Karpas-422 (cell line): ENCODE measurements around the gene PVR. TPM values are rescaled to one million over a fixed set of nuclear protein-coding genes. Genes with fewer than 3 reads are reported as not detected.

ENCODE experiments used
- DNase-seq: peaks from one replicate; pipeline ENCODE4 v3.0.0-alpha.2; 2015
- H2AFZ ChIP-seq: fragments of 200-600 bp; sonication (generic); 2 replicates; pipeline ENCODE4 v1.6.1; 2014; ENCODE audit warnings: antibody characterized with exemption, low read length, mixed read lengths
- H3K27ac ChIP-seq: fragments of 200-600 bp; sonication (generic); 2 replicates; pipeline ENCODE4 v1.5.1; 2014; ENCODE audit warnings: mild to moderate bottlenecking, low read length, moderate library complexity
- H3K27me3 ChIP-seq: fragments of 200-600 bp; sonication (generic); 2 replicates; pipeline ENCODE4 v1.6.1; 2014; ENCODE audit warnings: low read length, mixed read lengths
- H3K36me3 ChIP-seq: fragments of 200-600 bp; sonication (generic); 2 replicates; pipeline ENCODE4 v1.6.1; 2014; ENCODE audit warnings: low read length, mixed read lengths; ENCODE audit not compliant: insufficient read depth
- H3K4me1 ChIP-seq: fragments of 200-600 bp; sonication (generic); 2 replicates; pipeline ENCODE4 v1.6.1; 2014; ENCODE audit warnings: mild to moderate bottlenecking, low read length, mixed read lengths
- H3K4me2 ChIP-seq: fragments of 200-600 bp; sonication (generic); 2 replicates; pipeline ENCODE4 v1.6.1; 2014; ENCODE audit warnings: low read length, low read depth, mild to moderate bottlenecking; ENCODE audit not compliant: poor library complexity, severe bottlenecking
- H3K4me3 ChIP-seq: fragments of 200-600 bp; sonication (generic); 2 replicates; pipeline ENCODE4 v1.5.1; 2014; ENCODE audit warnings: mild to moderate bottlenecking, antibody characterized with exemption, low read length, mixed read lengths
- H3K79me2 ChIP-seq: fragments of 200-600 bp; sonication (generic); 2 replicates; pipeline ENCODE4 v1.6.1; 2014; ENCODE audit warnings: mild to moderate bottlenecking, low read length, mixed read lengths
- H3K9ac ChIP-seq: fragments of 200-600 bp; sonication (generic); 2 replicates; pipeline ENCODE4 v1.6.0; 2014; ENCODE audit warnings: low read length
- H3K9me2 ChIP-seq: fragments of 200-600 bp; sonication (generic), shearing (Covaris generic); replicated peaks from 2 replicates; pipeline ENCODE4 v1.6.0; 2014; ENCODE audit warnings: mild to moderate bottlenecking, low read length, moderate library complexity; ENCODE audit not compliant: insufficient read depth
- H3K9me3 ChIP-seq: fragments of 300-700, 200-600 bp; sonication (generic); 2 replicates; pipeline ENCODE4 v1.6.1; 2014; ENCODE audit warnings: low read length, mixed read lengths
- H4K20me1 ChIP-seq: fragments of 200-600 bp; sonication (generic); 2 replicates; pipeline ENCODE4 v1.6.1; 2014; ENCODE audit warnings: mild to moderate bottlenecking, antibody characterized with exemption, low read length, low read depth; ENCODE audit not compliant: insufficient read depth
- total RNA-seq: library from RNA; depleted of rRNA; stranded (reverse); fragments of >200 nt; shearing (Covaris generic); gene quantifications from 2 replicates; pipeline ENCODE4 v1.2.3, GENCODE V29; 2014; ENCODE audit warnings: low replicate concordance

PVR gene
- total RNA-seq, 1 experiment from 2014 or later = not detected

DNA sequence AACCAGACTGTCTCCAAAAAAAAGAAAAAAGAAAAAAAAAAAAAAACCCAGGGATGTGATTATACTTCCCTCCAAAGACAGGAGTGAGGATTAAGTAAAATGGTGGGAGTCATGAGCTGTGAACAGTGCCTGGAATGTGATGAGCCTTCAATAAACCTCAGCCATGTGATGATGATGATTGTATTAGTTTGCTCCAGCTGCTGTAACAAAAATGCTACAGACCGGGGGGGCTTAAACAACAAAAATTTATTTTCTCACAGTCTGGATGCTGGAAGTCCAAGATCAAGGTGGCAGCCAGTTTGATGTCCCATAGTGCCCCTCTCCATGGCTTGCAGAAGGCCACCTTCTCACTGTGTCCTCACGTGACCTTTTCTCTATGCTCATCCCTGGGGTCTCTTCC, 8.9 kb upstream of the PVR start:
- DNase-seq = no peak
- H3K79me2 ChIP-seq = no peaks in the 10 kb centered on the region
- H3K9me3 ChIP-seq = no peaks in the 10 kb centered on the region
- no peak overlapping the region for H3K27ac ChIP-seq
- no peaks in the 10 kb centered on the region for H3K4me1 ChIP-seq
- no peaks in the 10 kb centered on the region for H3K27me3 ChIP-seq
- no peak overlapping the region for H3K9ac ChIP-seq
- H2AFZ ChIP-seq = no peak overlapping the region
- H3K4me2 ChIP-seq = no peak overlapping the region
- H3K36me3 ChIP-seq = no peaks in the 10 kb centered on the region
- no peaks in the 10 kb centered on the region for H3K9me2 ChIP-seq
- no peak overlapping the region for H3K4me3 ChIP-seq
- H4K20me1 ChIP-seq = no peaks in the 10 kb centered on the region

DNA sequence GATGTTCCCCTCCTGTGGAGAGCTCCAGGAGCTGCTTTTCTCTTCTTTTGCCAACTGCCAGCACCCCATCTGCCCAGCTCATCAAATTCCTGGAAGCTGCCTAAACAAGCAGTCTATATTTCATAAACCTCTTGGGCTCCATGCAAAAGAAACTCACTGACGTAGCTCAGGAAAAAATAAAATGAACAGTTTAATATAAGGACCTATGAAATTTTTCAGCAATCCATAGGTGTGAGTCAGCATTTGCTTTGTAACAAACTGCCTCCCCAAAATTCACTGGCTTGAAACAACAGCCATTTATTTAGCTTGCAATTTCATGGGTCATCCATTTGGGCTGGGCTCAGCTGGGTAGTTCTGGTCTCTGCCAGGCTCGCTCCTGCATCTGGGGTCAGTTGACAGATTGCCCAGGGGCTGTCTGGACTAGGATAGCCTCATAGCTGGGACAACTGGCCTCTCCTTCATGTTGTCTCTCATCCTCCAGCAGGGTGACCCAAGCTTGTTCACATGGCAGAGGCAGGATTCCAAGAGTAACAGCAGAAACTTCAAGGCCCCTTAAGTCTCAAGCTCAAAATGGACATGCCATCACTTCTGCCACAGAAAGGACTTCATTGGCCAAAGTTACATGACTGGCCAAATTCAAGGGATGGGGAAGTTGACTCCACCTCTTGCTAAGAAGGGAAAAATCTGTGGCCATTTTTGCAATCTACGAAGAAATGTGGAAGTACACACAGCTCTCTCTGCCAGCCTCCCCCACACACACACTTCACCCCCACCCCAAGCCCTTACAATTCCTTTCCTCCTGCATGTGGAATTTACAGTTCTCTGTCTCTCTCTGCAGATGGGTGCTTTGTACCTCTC, 7.9 kb upstream of the PVR start:
- no peak overlapping the region for H3K27ac ChIP-seq
- H3K9ac ChIP-seq = no peak overlapping the region
- H3K9me3 ChIP-seq = no peaks in the 10 kb centered on the region
- no peaks in the 10 kb centered on the region for H3K27me3 ChIP-seq
- H3K4me3 ChIP-seq = no peak overlapping the region
- no peaks in the 10 kb centered on the region for H3K79me2 ChIP-seq
- H3K4me1 ChIP-seq = no peaks in the 10 kb centered on the region
- H3K4me2 ChIP-seq = no peak overlapping the region
- H3K36me3 ChIP-seq = no peaks in the 10 kb centered on the region
- no peak overlapping the region for H2AFZ ChIP-seq
- no peaks in the 10 kb centered on the region for H3K9me2 ChIP-seq
- no peaks in the 10 kb centered on the region for H4K20me1 ChIP-seq
- no peak for DNase-seq

DNA sequence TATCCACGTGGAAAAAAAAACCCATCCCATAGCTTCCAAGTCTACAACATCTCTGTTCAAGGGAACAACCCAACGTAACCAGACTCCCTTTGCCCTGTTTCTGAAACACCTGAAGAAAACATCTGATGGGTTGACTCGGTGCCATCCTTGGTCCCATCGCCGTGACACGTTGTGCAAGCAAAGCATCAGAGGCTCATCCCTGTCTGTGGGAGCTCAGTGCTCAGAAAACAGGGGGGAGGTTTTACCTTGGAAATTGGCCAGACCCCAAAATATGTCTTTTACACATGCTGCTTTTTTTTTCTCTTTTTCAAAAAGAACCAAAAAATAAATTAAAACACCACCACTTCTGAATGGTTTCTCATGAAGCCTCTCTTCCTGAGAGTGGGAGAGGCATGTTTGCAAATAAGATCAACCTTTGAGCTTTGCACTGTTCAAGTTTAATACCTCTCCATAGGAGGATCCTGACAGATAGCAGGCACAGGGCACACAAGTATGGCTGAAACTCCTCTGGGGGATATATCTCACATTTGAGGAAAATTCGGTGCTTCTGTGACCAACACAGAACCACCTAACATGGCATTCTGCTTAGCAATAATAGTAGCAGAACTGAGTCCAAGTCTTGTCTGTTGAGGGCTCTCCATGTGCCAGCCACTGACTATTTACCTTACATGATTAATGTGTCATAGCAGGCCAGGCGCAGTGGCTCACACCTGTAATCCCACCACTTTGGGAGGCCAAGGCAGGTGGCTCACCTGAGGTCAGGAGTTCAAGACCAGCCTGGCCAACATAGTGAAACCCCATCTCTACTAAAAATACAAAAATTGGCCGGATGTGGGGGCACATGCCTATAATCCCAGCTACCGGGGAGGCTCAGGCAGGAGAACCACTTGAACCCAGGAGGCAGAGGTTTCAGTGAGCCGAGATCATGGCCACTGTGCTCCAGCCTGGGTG, 7.0 kb upstream of the PVR start:
- H2AFZ ChIP-seq = no peak overlapping the region
- no peaks in the 10 kb centered on the region for H3K4me1 ChIP-seq
- DNase-seq = no peak
- H3K79me2 ChIP-seq = no peaks in the 10 kb centered on the region
- no peak overlapping the region for H3K4me3 ChIP-seq
- no peak overlapping the region for H3K9ac ChIP-seq
- H3K27me3 ChIP-seq = no peaks in the 10 kb centered on the region
- no peaks in the 10 kb centered on the region for H3K36me3 ChIP-seq
- H3K4me2 ChIP-seq = no peak overlapping the region
- H3K27ac ChIP-seq = no peak overlapping the region
- no peaks in the 10 kb centered on the region for H3K9me3 ChIP-seq
- H4K20me1 ChIP-seq = no peaks in the 10 kb centered on the region
- no peaks in the 10 kb centered on the region for H3K9me2 ChIP-seq

DNA sequence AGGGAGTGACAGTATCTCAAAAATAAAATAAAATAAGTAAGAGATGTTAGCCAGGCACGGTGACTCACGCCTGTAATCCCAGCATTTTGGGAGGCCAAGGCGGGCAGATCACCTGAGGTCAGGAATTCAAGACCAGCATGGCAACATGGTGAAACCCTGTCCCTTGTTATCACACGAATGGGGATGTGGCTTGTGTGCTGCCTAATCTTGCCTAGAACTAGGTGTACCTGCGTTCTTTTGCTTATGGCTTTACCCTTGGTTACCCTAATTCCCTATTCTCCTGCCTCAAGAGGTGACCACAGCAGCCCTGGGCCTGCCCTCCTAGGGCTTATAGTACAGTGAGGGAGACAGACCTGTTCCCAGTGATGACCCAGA, 6.3 kb upstream of the PVR start:
- H3K9me3 ChIP-seq = no peaks in the 10 kb centered on the region
- H3K9me2 ChIP-seq = no peaks in the 10 kb centered on the region
- no peak overlapping the region for H3K9ac ChIP-seq
- H2AFZ ChIP-seq = no peak overlapping the region
- H3K4me3 ChIP-seq = no peak overlapping the region
- H3K36me3 ChIP-seq = no peaks in the 10 kb centered on the region
- H3K4me2 ChIP-seq = no peak overlapping the region
- DNase-seq = no peak
- H4K20me1 ChIP-seq = no peaks in the 10 kb centered on the region
- no peak overlapping the region for H3K27ac ChIP-seq
- no peaks in the 10 kb centered on the region for H3K4me1 ChIP-seq
- H3K27me3 ChIP-seq = no peaks in the 10 kb centered on the region
- no peaks in the 10 kb centered on the region for H3K79me2 ChIP-seq

DNA sequence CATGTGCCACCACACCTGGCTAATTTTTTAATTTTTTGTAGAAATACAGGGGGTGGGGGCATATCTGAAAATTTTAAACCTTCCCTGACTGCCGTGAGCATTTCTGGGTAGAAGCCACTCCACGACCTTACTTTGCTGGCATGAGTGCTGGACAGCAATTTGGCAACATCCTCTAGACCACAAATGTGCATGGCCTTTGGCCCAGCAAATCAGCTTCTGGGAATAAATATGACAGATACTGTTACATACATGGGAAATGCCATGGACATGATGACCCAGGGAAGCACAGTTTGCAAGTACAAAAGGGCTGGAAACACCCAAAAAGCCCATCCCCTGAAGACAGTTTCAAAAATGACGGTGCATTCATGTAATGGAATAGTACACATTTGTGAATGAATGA, 3.2 kb upstream of the PVR start:
- H3K4me3 ChIP-seq = no peak overlapping the region
- no peaks in the 10 kb centered on the region for H3K27me3 ChIP-seq
- no peaks in the 10 kb centered on the region for H3K36me3 ChIP-seq
- no peaks in the 10 kb centered on the region for H4K20me1 ChIP-seq
- no peak overlapping the region for H3K4me2 ChIP-seq
- DNase-seq = no peak
- H3K4me1 ChIP-seq = no peaks in the 10 kb centered on the region
- no peaks in the 10 kb centered on the region for H3K9me3 ChIP-seq
- no peaks in the 10 kb centered on the region for H3K9me2 ChIP-seq
- H3K9ac ChIP-seq = no peak overlapping the region
- no peak overlapping the region for H2AFZ ChIP-seq
- H3K79me2 ChIP-seq = no peaks in the 10 kb centered on the region
- no peak overlapping the region for H3K27ac ChIP-seq

DNA sequence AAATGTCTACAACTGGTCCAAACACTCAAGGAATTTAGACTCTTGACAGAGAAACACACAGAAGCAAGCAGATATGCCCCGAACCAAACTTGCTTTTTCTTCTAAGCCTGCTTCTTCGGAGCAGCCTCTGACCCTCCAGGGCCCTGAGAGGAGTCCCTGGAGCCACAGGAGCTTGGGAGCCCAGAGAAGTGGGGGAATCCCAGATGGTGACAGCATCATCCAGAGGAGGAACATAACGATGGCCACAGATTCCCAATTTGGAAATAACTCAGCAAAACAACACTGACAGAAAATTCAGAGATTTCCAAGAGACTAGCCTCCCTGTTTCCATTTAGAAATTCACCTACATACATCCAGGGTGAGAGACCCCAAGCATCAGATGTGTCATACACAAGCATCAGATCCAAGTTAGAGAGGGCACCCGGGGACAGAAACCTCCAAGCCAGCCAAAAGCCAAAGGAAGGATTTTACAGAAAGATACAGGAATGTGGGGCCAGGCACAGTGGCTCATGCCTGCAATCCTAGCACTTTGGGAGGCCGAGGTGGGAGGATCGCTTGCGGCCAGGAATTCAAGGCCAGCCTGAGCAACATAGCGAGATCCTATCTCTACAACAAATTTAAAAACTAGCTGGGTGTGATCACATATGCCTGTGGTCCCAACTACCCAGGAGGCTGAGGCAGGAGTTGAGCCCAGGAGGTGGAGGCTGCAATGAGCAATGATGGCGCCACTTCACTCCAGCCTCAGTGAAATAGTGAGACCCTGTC, 2.0 kb upstream of the PVR start:
- Histone ChIP-seq H3K4me3 (no peak overlapping the region), H4K20me1 (no peaks in the 10 kb centered on the region), H3K36me3 (no peaks in the 10 kb centered on the region), H3K27ac (no peak overlapping the region), H2AFZ (no peak overlapping the region), H3K9me3 (no peaks in the 10 kb centered on the region), H3K4me1 (no peaks in the 10 kb centered on the region), H3K27me3 (no peaks in the 10 kb centered on the region), H3K4me2 (no peak overlapping the region), H3K9ac (no peak overlapping the region), H3K9me2 (no peaks in the 10 kb centered on the region), H3K79me2 (no peaks in the 10 kb centered on the region)
- DNase-seq = no peak

DNA sequence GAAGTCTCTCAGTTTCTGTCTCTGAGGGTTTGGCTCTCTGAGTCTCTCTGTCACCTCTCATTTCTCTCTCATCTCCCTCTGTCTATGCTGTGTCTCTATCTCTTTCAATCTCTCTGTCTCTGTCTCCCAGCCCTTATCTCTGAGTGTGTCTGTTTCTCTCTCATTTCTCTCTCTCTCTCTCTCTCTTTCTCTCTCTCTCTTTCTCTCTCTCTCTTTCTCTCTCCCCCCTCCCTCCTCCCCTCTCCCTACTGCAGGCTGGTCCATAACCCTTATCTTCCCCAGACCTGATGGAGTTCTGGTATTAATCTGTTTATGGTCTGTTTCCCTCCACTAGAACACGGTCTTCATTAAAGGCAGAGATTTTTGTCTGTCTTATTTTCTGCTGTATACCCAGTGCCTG, 1.3 kb upstream of the PVR start:
- no peak overlapping the region for H3K4me3 ChIP-seq
- H3K9me2 ChIP-seq = no peaks in the 10 kb centered on the region
- no peak overlapping the region for H3K9ac ChIP-seq
- no peaks in the 10 kb centered on the region for H3K9me3 ChIP-seq
- no peak overlapping the region for H3K27ac ChIP-seq
- no peak overlapping the region for H2AFZ ChIP-seq
- no peak overlapping the region for H3K4me2 ChIP-seq
- H4K20me1 ChIP-seq = no peaks in the 10 kb centered on the region
- no peaks in the 10 kb centered on the region for H3K27me3 ChIP-seq
- H3K79me2 ChIP-seq = no peaks in the 10 kb centered on the region
- no peaks in the 10 kb centered on the region for H3K4me1 ChIP-seq
- H3K36me3 ChIP-seq = no peaks in the 10 kb centered on the region
- no peak for DNase-seq
